ENCODE measurements around the gene BEST2.

Gene BEST2

DNA sequence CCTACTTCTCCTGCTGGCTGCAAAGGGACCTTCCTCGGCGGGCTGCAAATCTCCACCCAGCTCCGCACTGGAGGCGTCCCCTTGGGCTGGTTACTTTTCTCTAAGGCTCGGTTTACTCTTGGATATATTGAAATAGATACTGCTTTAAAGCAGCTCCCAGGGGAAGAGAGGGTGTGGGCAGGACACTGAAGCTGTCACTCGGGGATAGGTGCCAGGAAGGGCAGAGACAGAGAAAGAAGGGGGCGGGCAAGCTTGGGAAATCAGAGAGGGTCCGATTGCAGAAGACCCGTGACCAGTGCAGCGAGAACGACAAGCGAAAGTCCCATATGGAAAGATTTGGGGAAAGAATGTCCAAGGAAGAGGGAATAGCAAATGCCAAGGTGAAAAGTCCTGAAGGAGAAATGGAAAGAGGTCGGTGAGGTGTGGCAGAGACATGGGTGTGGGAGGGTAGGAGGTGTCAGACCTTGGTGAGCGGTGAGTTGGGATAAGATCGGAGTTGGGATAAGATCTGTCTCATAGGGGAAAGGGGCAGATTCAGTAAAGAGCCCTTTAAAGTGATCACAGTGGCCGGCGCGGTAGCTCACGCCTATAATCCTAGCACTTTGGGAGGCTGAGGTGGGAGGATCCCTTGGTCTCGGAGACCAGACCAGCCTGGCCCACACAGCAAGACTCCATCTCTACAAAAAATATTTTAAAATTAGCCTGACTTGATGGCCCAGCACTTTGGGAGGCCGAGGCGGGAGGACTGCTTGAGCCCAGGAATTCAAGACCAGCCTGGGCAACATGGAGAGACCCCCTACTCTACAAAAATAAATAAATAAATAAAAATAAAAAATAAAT is 50.9 kb downstream of the BEST2 start:
- DNase-seq = no peak

DNA sequence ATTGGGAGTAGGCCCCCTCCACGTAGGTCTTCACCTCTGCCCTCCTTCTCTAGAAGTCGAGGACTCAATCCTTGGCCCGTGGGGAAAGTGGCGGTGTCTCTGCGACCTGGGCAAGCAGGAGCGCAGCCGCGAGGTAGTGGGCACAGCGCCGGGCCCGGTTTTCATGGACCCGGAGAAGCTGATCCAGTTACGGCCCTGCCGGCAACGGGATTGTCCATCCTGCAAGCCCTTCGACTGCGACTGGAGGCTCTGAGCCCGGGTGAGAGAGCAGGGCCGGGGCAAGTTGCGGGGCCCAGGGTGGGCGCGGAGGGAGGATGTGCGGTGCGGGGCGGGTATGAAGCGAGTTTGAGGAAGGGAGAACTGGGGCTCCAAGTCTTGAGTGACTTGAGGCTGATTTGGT is 52.5 kb downstream of the BEST2 start:
- DNase-seq = no peak

DNA sequence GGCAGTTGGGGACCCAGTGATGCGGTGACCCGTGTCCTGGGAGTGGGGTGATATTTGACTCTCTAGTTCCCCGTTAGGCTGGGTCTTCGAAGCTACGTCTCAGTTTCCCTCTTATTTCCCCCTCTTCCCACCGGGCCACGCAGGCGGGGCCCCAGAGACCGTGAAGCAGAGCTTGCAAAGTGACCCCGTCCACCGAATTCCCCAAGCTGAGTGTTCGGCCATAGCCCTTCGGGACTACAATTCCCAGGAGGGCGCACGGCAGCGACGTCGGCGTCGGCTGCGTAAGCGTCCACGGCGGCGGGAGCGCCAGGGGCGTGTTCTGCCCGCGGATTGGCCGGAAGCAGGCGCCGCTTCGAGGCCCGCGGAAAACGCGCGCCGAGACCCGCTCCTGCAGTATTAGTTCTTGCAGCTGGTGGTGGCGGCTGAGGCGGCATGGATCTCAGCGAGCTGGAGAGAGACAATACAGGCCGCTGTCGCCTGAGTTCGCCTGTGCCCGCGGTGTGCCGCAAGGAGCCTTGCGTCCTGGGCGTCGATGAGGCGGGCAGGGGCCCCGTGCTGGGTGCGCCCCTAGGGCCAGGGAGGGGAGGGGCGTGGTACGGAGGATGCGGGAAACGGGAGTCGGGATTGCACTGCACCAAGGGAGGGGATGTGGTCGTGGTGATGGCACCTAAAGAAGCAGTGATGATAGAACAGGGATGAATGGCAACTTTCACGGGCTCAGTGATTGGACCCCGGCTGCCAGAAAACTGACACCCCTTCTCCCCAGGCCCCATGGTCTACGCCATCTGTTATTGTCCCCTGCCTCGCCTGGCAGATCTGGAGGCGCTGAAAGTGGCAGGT is 54.9 kb downstream of the BEST2 start, which contains the start of gene RNASEH2A:
Gene RNASEH2A (plus strand): TSS at position 343 of the 840 bp plus-strand sequence. CDS start 90 bp downstream, at position 433.
- DNase-seq = peak; percentile 85

Data from activated CD4-positive, CD25-positive, alpha-beta regulatory T cell treated with anti-CD3 and anti-CD28 coated beads, Interleukin-2, amount 50 U/mL, for 72 hours (primary cell).